ENCODE data around the gene CD70. TPM values are rescaled to one million over a fixed set of nuclear protein-coding genes. Genes with fewer than 3 reads are reported as not detected.
"Not testable (repeated sequence)": the region's sequence is repeated elsewhere in the genome, so short reads cannot be mapped to it uniquely, and the experiment has no call there.

Gene CD70
- total RNA-seq, 1 experiment from 2014 or later, result 2.0 TPM

GRCh38 chr19:6599866-6600454, 9.0 kb upstream of the CD70 start:
- no peak for DNase-seq (ENCODE audit: low spot score)
- no peaks in the 10 kb centered on the region for H3K4me1 ChIP-seq (ENCODE audit: insufficient read depth, low read length, poor library complexity, severe bottlenecking)
- H3K4me3 ChIP-seq (ENCODE audit: low read depth, low read length, poor library complexity, severe bottlenecking), result no peak overlapping the region
- TF ChIP-seq, protein P1, sequence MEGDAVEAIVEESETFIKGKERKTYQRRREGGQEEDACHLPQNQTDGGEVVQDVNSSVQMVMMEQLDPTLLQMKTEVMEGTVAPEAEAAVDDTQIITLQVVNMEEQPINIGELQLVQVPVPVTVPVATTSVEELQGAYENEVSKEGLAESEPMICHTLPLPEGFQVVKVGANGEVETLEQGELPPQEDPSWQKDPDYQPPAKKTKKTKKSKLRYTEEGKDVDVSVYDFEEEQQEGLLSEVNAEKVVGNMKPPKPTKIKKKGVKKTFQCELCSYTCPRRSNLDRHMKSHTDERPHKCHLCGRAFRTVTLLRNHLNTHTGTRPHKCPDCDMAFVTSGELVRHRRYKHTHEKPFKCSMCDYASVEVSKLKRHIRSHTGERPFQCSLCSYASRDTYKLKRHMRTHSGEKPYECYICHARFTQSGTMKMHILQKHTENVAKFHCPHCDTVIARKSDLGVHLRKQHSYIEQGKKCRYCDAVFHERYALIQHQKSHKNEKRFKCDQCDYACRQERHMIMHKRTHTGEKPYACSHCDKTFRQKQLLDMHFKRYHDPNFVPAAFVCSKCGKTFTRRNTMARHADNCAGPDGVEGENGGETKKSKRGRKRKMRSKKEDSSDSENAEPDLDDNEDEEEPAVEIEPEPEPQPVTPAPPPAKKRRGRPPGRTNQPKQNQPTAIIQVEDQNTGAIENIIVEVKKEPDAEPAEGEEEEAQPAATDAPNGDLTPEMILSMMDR (conservative IDR thresholded peaks at IDR 0.05; ENCODE audit: low read depth, low read length), result no peak
- TF ChIP-seq EZH2 (IDR thresholded peaks at IDR 0.05; ENCODE audit: borderline replicate concordance, low read depth, low read length, poor library complexity, severe bottlenecking), result no peak
- H3K36me3 ChIP-seq (ENCODE audit: insufficient read depth, low read length, poor library complexity, severe bottlenecking), result no peaks in the 10 kb centered on the region
- intact Hi-C loops (cut with micrococcal nuclease; ENCODE audit: unreplicated experiment), result no loop called here
- no TSS peak for BruUV-seq (replicated peaks)
- ChIA-PET POLR2A (ENCODE audit: low non-redundant PET) (no interaction called here), CTCF (no interaction called here)
- no peaks in the 10 kb centered on the region for H3K27me3 ChIP-seq (replicated peaks; ENCODE audit: insufficient read depth, low read depth, low read length, poor library complexity)
- H3K9me3 ChIP-seq (ENCODE audit: low read depth, low read length, poor library complexity, severe bottlenecking), result no peaks in the 10 kb centered on the region
- no peak overlapping the region for H3K27ac ChIP-seq (ENCODE audit: low read depth, low read length, poor library complexity, severe bottlenecking)

- intact Hi-C loops (cut with micrococcal nuclease; ENCODE audit: unreplicated experiment); H3K9me3 ChIP-seq (ENCODE audit: low read depth, low read length, poor library complexity, severe bottlenecking); POLR2A ChIA-PET (ENCODE audit: low non-redundant PET); H3K4me3 ChIP-seq (ENCODE audit: low read depth, low read length, poor library complexity, severe bottlenecking); BruUV-seq (replicated peaks); H3K36me3 ChIP-seq (ENCODE audit: insufficient read depth, low read length, poor library complexity, severe bottlenecking); H3K27me3 ChIP-seq (replicated peaks; ENCODE audit: insufficient read depth, low read depth, low read length, poor library complexity); H3K4me1 ChIP-seq (ENCODE audit: insufficient read depth, low read length, poor library complexity, severe bottlenecking); CTCF ChIA-PET; H3K27ac ChIP-seq (ENCODE audit: low read depth, low read length, poor library complexity, severe bottlenecking); DNase-seq (ENCODE audit: low spot score): not testable (repeated sequence)
Measured at GRCh38 chr19:6598254-6598892, 7.4 kb upstream of the CD70 start.

DNA sequence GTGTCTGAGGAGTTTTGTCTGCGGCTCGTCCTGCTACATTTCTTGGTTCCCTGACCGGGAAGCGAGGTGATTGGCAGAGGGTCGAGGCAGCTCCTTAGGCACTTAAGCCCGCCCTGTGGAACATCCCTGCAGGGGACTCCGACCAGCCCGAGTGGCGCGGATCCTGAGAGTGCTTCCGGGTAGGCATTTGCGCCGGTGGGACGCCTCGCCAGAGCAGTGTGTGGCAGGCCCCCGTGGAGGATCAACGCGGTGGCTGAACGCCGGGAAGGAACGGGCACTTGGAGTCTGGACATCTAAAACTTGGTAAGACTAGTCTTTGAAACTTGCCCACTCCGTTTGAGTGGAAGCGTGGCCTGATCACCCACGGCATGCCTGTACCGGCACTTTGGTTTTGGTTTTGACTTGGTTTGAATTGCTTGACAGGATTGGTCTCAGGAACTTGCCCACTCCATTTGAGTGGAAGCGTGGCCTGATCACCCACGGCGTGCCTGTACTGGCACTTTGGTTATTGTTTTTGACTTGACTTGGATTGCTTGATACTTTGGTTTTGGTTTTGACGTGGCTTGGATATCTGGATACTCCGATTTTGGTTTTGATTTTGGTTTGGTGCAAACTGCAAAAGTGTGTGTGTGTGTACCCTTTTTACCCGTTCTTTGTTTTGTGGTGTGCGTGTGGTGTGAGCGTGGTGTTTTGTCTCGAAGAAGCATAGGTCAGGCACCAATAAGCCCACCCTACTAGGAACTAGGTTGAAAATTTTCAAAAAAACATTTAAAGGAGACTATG, 6.7 kb upstream of the CD70 start:
- H3K27me3 ChIP-seq (replicated peaks; ENCODE audit: insufficient read depth, low read depth, low read length, poor library complexity); H3K36me3 ChIP-seq (ENCODE audit: insufficient read depth, low read length, poor library complexity, severe bottlenecking); DNase-seq (ENCODE audit: low spot score); POLR2A ChIA-PET (ENCODE audit: low non-redundant PET); H3K4me1 ChIP-seq (ENCODE audit: insufficient read depth, low read length, poor library complexity, severe bottlenecking); H3K4me3 ChIP-seq (ENCODE audit: low read depth, low read length, poor library complexity, severe bottlenecking); CTCF ChIA-PET; H3K27ac ChIP-seq (ENCODE audit: low read depth, low read length, poor library complexity, severe bottlenecking); BruUV-seq (replicated peaks); intact Hi-C loops (cut with micrococcal nuclease; ENCODE audit: unreplicated experiment); H3K9me3 ChIP-seq (ENCODE audit: low read depth, low read length, poor library complexity, severe bottlenecking): not testable (repeated sequence)

GRCh38 chr19:6596621-6597020, 5.7 kb upstream of the CD70 start:
- BruUV-seq (replicated peaks), result no TSS peak
- no peak for TF ChIP-seq EZH2 (IDR thresholded peaks at IDR 0.05; ENCODE audit: borderline replicate concordance, low read depth, low read length, poor library complexity, severe bottlenecking)
- TF ChIP-seq, protein P1 (conservative IDR thresholded peaks at IDR 0.05; ENCODE audit: low read depth, low read length), result no peak
- Histone ChIP-seq H3K27ac (ENCODE audit: low read depth, low read length, poor library complexity, severe bottlenecking) (no peak overlapping the region), H3K9me3 (ENCODE audit: low read depth, low read length, poor library complexity, severe bottlenecking) (no peaks in the 10 kb centered on the region), H3K4me3 (ENCODE audit: low read depth, low read length, poor library complexity, severe bottlenecking) (no peak overlapping the region), H3K36me3 (ENCODE audit: insufficient read depth, low read length, poor library complexity, severe bottlenecking) (no peaks in the 10 kb centered on the region), H3K27me3 (replicated peaks; ENCODE audit: insufficient read depth, low read depth, low read length, poor library complexity) (no peaks in the 10 kb centered on the region), H3K4me1 (ENCODE audit: insufficient read depth, low read length, poor library complexity, severe bottlenecking) (no peaks in the 10 kb centered on the region)
- POLR2A ChIA-PET (ENCODE audit: low non-redundant PET), result no interaction called here
- CTCF ChIA-PET, result interaction anchor here (0.5 kb wide), 1 partner anchor 1304 kb away, joined by 9 read pairs; no protein-coding TSS in a partner anchor
- intact Hi-C loops (cut with micrococcal nuclease; ENCODE audit: unreplicated experiment), result no loop called here
- DNase-seq (ENCODE audit: low spot score), result no peak
